Measurements from ENCODE around the gene NOS1AP. TPM values are rescaled to one million over a fixed set of nuclear protein-coding genes. Genes with fewer than 3 reads are reported as not detected.

The NOS1AP gene
- total RNA-seq, 1 experiment from 2014 or later, result 0.51 TPM

DNA sequence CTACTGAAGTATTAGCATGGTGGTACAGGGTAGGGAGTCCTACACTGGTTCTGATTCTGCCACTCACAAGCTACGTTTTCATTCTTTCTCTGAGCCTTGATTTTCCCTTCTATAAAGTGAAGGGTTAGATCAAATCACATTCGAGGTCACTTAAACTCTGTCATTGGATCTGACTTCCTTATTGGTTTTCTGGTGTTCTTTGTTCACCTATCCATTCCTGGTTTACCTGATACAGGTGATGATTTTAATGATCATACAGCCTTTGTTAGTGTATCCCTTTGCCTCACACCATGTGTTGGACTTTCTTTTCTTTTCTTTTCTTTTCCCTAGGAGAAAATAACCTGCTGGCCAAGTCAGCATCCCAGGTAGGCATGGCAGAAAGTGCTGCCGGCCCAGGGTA is 74.8 kb downstream of the NOS1AP start:
- no peaks in the 10 kb centered on the region for H3K36me3 ChIP-seq
- no peaks in the 10 kb centered on the region for H3K27me3 ChIP-seq
- H3K27ac ChIP-seq, result no peak overlapping the region
- no peak for DNase-seq
- no peak overlapping the region for H3K4me3 ChIP-seq
- H3K9me3 ChIP-seq (replicated peaks), result no peaks in the 10 kb centered on the region
- peaks cover 50% of the 10 kb centered on the region for H3K4me1 ChIP-seq

DNA sequence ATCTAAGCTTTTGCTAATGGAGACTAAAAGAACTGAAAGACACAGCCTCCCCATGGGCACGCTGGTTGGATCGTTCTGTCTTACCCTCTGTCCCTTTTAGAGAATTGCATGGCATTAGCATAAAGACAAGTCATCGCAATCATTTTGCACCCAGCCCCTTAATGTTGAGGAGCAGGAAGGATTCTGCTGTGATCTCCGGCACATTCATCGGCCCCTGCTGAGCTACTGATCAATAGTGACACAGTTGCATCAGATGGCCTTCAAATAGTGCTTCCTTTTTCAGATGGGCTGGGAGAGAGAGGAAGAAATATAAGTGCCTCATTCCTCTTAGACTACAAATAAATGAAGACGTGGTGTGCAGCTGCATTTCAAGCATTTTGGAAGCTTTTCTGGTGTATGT is 75.4 kb downstream of the NOS1AP start:
- Histone ChIP-seq H3K4me1 (peaks cover 49% of the 10 kb centered on the region), H3K4me3 (no peak overlapping the region), H3K36me3 (no peaks in the 10 kb centered on the region), H3K9me3 (replicated peaks) (no peaks in the 10 kb centered on the region), H3K27ac (no peak overlapping the region), H3K27me3 (no peaks in the 10 kb centered on the region)
- no peak for DNase-seq

- H3K9me3 ChIP-seq (replicated peaks), result no peaks in the 10 kb centered on the region
- peak; percentile 62 to 83 for DNase-seq
- peak overlapping the region; percentile 47 for H3K27ac ChIP-seq
- peak overlapping the region; percentile 2 for H3K4me3 ChIP-seq
- no peaks in the 10 kb centered on the region for H3K36me3 ChIP-seq
- H3K4me1 ChIP-seq, result peaks cover 49% of the 10 kb centered on the region
- no peaks in the 10 kb centered on the region for H3K27me3 ChIP-seq
Measured at GRCh38 chr1:162145280-162145965, 75.9 kb downstream of the NOS1AP start.

- Histone ChIP-seq H3K27ac (peak overlapping the region; percentile 47), H3K9me3 (replicated peaks) (no peaks in the 10 kb centered on the region), H3K36me3 (no peaks in the 10 kb centered on the region), H3K27me3 (no peaks in the 10 kb centered on the region), H3K4me3 (peak overlapping the region; percentile 2), H3K4me1 (peaks cover 49% of the 10 kb centered on the region)
- DNase-seq, result peak; percentile 35 to 58
Measured at GRCh38 chr1:162145966-162146696, 76.6 kb downstream of the NOS1AP start.

DNA sequence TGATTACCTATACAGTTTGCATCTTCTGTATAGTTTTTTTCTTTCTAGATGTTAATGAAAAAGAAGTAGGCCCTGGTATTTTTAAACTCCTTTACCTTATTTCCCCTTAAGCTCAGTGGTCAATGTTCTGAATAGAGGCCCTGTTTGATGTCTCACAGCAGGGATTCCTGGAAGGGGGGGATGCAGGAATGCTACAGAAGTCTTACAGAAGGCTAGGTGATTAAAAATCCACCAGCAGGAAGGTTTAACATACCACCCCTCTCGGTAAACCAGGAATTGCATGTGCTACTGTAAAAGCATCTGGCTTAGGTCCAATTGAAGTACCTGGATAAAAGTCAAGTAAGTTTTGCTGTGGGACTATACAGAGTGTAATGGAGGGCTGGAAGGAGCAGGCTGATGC is 78.3 kb downstream of the NOS1AP start:
- no peaks in the 10 kb centered on the region for H3K36me3 ChIP-seq
- peaks cover 36% of the 10 kb centered on the region for H3K4me1 ChIP-seq
- H3K4me3 ChIP-seq, result no peak overlapping the region
- no peaks in the 10 kb centered on the region for H3K9me3 ChIP-seq (replicated peaks)
- no peak for DNase-seq
- H3K27me3 ChIP-seq, result no peaks in the 10 kb centered on the region
- no peak overlapping the region for H3K27ac ChIP-seq

DNA sequence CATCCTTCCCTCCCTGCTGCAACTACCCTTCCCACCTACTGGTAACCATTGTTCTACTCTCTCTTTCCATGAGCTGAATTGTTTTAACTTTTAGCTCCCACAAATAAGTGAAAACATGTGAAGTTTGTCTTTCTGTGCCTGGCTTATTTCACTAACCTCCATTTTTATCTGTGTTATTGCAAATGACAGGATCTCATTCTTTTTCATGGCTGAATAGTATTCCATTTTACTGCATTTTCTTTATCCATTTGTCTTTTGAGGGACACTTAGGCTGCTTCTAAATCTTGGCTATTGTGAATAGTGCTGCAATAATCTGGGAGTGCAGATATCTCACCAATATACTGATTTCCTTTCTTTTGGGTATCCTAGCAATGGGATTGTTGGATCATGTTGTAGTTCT is 80.6 kb downstream of the NOS1AP start:
- Histone ChIP-seq H3K27ac (no peak overlapping the region), H3K4me1 (peaks cover 14% of the 10 kb centered on the region), H3K9me3 (replicated peaks) (no peaks in the 10 kb centered on the region), H3K27me3 (0 out of 2 replicates have a peak, but pooled peaks cover 2% of the 10 kb centered on the region), H3K4me3 (no peak overlapping the region), H3K36me3 (no peaks in the 10 kb centered on the region)
- no peak for DNase-seq

GRCh38 chr1:162151900-162152829 is 82.7 kb downstream of the NOS1AP start:
- no peaks in the 10 kb centered on the region for H3K4me1 ChIP-seq
- H3K27me3 ChIP-seq, result 0 out of 2 replicates have a peak, but pooled peaks cover 2% of the 10 kb centered on the region
- peak; percentile 16 to 45 for DNase-seq
- no peak overlapping the region for H3K27ac ChIP-seq
- no peaks in the 10 kb centered on the region for H3K9me3 ChIP-seq (replicated peaks)
- no peak overlapping the region for H3K4me3 ChIP-seq
- no peaks in the 10 kb centered on the region for H3K36me3 ChIP-seq

GRCh38 chr1:162153374-162153773 is 83.9 kb downstream of the NOS1AP start:
- Histone ChIP-seq H3K27me3 (0 out of 2 replicates have a peak, but pooled peaks cover 2% of the 10 kb centered on the region), H3K4me1 (no peaks in the 10 kb centered on the region), H3K4me3 (no peak overlapping the region), H3K27ac (no peak overlapping the region), H3K36me3 (no peaks in the 10 kb centered on the region), H3K9me3 (replicated peaks) (no peaks in the 10 kb centered on the region)
- DNase-seq, result no peak

DNA sequence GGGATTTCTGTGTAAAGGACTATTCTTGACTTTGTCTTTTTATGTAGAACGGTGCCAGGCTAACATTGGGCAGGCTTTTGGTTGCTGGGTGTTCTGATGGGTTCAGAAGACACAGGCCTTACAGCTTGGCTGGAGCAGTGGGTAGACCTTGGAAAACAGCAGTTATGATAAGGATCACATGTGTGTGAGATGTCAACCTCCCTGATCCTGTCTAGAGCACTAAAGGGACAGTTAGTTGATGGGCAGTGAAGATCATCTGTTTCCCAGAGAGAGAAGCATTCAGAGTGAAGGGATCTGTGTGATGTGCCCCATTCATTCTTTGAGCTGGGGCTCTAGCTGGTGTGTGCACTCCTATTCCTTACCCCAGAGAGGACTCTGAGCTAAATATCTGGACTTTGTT is 88.0 kb downstream of the NOS1AP start:
- no peaks in the 10 kb centered on the region for H3K9me3 ChIP-seq (replicated peaks)
- no peak for DNase-seq
- H3K27ac ChIP-seq, result no peak overlapping the region
- peaks cover 13% of the 10 kb centered on the region for H3K4me1 ChIP-seq
- 0 out of 2 replicates have a peak, but pooled peaks cover 2% of the 10 kb centered on the region for H3K27me3 ChIP-seq
- no peak overlapping the region for H3K4me3 ChIP-seq
- no peaks in the 10 kb centered on the region for H3K36me3 ChIP-seq

- H3K4me3 ChIP-seq, result no peak overlapping the region
- peaks cover 13% of the 10 kb centered on the region for H3K4me1 ChIP-seq
- DNase-seq, result no peak
- no peaks in the 10 kb centered on the region for H3K36me3 ChIP-seq
- no peaks in the 10 kb centered on the region for H3K9me3 ChIP-seq (replicated peaks)
- no peaks in the 10 kb centered on the region for H3K27me3 ChIP-seq
- H3K27ac ChIP-seq, result no peak overlapping the region
Measured at GRCh38 chr1:162158624-162159271, 89.3 kb downstream of the NOS1AP start.

GRCh38 chr1:162159515-162159914 is 90.0 kb downstream of the NOS1AP start:
- Histone ChIP-seq H3K4me3 (no peak overlapping the region), H3K36me3 (no peaks in the 10 kb centered on the region), H3K4me1 (peaks cover 13% of the 10 kb centered on the region), H3K27ac (no peak overlapping the region), H3K27me3 (no peaks in the 10 kb centered on the region), H3K9me3 (replicated peaks) (no peaks in the 10 kb centered on the region)
- peak; percentile 70 to 89 for DNase-seq

GRCh38 chr1:162161916-162162550 is 92.5 kb downstream of the NOS1AP start:
- DNase-seq, result no peak
- Histone ChIP-seq H3K4me3 (no peak overlapping the region), H3K27ac (no peak overlapping the region), H3K36me3 (no peaks in the 10 kb centered on the region), H3K4me1 (peaks cover 13% of the 10 kb centered on the region), H3K27me3 (no peaks in the 10 kb centered on the region), H3K9me3 (replicated peaks) (no peaks in the 10 kb centered on the region)

GRCh38 chr1:162165528-162165927 is 96.0 kb downstream of the NOS1AP start:
- no peak for DNase-seq
- H3K4me1 ChIP-seq, result peaks cover 7% of the 10 kb centered on the region
- H3K27ac ChIP-seq, result no peak overlapping the region
- H3K36me3 ChIP-seq, result no peaks in the 10 kb centered on the region
- H3K9me3 ChIP-seq (replicated peaks), result no peaks in the 10 kb centered on the region
- H3K27me3 ChIP-seq, result no peaks in the 10 kb centered on the region
- no peak overlapping the region for H3K4me3 ChIP-seq
